HUES48 (cell line): ENCODE data around the gene CAMK2B.

Experiments used
- H3K27ac ChIP-seq: one replicate; pipeline ENCODE4 v1.7.0; 2013; ENCODE audit warnings: low read depth, low read length, inconsistent platforms
- H3K27me3 ChIP-seq: 2 replicates; pipeline ENCODE4 v1.6.1; 2013; ENCODE audit warnings: mild to moderate bottlenecking, low read length; ENCODE audit not compliant: control insufficient read depth, insufficient read depth
- H3K36me3 ChIP-seq: 2 replicates; pipeline ENCODE4 v1.6.1; 2013; ENCODE audit warnings: low read length; ENCODE audit not compliant: control insufficient read depth, insufficient read depth
- H3K4me1 ChIP-seq: 2 replicates; pipeline ENCODE4 v1.6.1; 2013; ENCODE audit warnings: mild to moderate bottlenecking, low read length; ENCODE audit not compliant: control insufficient read depth, insufficient read depth
- H3K4me3 ChIP-seq: 2 replicates; pipeline ENCODE4 v1.5.1; 2013; ENCODE audit warnings: mild to moderate bottlenecking, low read depth, low read length
- H3K9ac ChIP-seq: 2 replicates; pipeline ENCODE4 v1.6.1; 2013; ENCODE audit warnings: mild to moderate bottlenecking, low read depth, low read length, moderate library complexity
- H3K9me3 ChIP-seq: 2 replicates; pipeline ENCODE4 v1.6.1; 2013; ENCODE audit warnings: low read length; ENCODE audit not compliant: control insufficient read depth, insufficient read depth

Gene CAMK2B

GRCh38 chr7:44246396-44247113 lies 78.8 kb downstream of the CAMK2B start:
- H3K4me3 ChIP-seq, result no peak overlapping the region
- H3K4me1 ChIP-seq, result no peaks in the 10 kb centered on the region
- H3K27me3 ChIP-seq, result no peaks in the 10 kb centered on the region
- H3K9me3 ChIP-seq, result no peaks in the 10 kb centered on the region
- H3K36me3 ChIP-seq, result no peaks in the 10 kb centered on the region
- no peak overlapping the region for H3K9ac ChIP-seq
- H3K27ac ChIP-seq, result no peak overlapping the region

- Histone ChIP-seq H3K27me3 (no peaks in the 10 kb centered on the region), H3K9me3 (no peaks in the 10 kb centered on the region), H3K9ac (no peak overlapping the region), H3K4me1 (no peaks in the 10 kb centered on the region), H3K36me3 (no peaks in the 10 kb centered on the region), H3K27ac (no peak overlapping the region), H3K4me3 (no peak overlapping the region)
These were observed 81.1 kb downstream of the CAMK2B start for GRCh38 chr7:44244282-44244681.

DNA sequence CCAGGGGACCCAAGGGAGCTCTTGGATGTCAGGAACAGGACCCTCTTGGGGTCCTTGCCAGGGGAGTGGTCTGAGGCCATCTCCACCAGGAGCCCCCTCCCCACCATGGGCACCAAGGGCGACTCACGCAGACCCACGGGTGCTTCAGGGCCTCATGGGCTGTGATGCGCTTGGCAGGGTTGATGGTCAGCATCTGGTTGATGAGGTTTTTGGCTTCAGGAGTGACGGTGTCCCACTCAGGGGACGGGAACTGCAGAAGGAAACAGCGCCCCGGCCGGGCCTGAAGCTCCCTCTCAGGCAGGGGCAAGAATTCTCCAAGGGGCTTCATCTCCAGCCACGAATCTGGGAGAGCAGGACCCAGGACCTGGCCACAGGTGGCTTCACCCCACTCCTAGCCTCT lies 83.3 kb downstream of the CAMK2B start:
- Histone ChIP-seq H3K9me3 (no peaks in the 10 kb centered on the region), H3K4me1 (no peaks in the 10 kb centered on the region), H3K36me3 (no peaks in the 10 kb centered on the region), H3K27me3 (no peaks in the 10 kb centered on the region), H3K4me3 (no peak overlapping the region), H3K27ac (no peak overlapping the region), H3K9ac (no peak overlapping the region)

DNA sequence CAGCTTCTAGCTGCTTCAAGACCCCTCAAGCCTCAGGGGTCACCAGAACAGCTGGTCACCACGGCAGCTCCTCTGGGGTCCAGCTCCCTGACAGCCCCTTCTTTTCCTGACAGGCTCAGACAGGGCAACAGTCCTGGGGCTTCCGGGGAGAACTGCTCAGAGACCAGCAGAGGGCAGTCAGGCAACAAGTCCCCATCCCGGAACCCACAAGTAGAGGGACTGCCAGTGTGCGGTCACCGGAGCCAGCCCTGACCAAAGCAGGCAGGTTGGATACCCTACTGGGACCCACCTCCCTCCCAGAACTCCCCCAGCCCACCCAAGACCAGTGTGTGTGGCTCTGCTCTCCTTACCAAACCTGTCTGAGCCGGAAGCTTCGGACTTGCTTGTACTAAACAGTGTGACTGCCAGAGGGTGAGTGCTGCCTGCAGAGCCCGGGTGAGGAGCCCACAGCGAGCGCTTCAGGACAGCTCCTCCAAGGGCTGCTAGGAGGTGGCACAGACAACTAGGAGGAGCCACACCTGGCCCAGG lies 84.3 kb downstream of the CAMK2B start:
- Histone ChIP-seq H3K27me3 (no peaks in the 10 kb centered on the region), H3K27ac (no peak overlapping the region), H3K4me1 (no peaks in the 10 kb centered on the region; the same call in 1 of the 2 replicates), H3K9me3 (no peaks in the 10 kb centered on the region), H3K9ac (no peak overlapping the region), H3K36me3 (no peaks in the 10 kb centered on the region), H3K4me3 (no peak overlapping the region)

DNA sequence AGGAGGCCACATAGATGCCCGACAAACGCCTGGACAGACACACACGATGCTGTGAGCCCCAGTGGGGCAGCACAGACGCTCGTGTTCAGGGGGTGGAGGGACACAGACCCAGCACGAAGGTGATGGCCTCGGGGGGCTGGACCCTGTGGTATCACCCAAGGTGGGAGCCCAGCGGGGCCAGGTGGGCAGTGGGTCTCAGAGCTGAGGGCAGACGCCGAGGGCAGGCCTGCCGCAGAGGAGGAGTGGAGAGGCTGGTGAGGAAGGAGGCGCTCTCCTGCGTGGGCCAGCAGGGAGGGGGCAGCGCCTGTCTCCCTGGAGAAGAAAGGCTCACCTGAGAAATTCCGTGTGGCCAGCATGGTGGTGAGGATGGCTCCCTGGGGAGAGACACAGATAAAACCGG lies 85.0 kb downstream of the CAMK2B start:
- no peaks in the 10 kb centered on the region; the same call in 1 of the 2 replicates for H3K4me1 ChIP-seq
- no peak overlapping the region for H3K27ac ChIP-seq
- no peak overlapping the region for H3K4me3 ChIP-seq
- H3K9me3 ChIP-seq, result no peaks in the 10 kb centered on the region
- no peaks in the 10 kb centered on the region for H3K36me3 ChIP-seq
- H3K27me3 ChIP-seq, result no peaks in the 10 kb centered on the region
- H3K9ac ChIP-seq, result no peak overlapping the region

DNA sequence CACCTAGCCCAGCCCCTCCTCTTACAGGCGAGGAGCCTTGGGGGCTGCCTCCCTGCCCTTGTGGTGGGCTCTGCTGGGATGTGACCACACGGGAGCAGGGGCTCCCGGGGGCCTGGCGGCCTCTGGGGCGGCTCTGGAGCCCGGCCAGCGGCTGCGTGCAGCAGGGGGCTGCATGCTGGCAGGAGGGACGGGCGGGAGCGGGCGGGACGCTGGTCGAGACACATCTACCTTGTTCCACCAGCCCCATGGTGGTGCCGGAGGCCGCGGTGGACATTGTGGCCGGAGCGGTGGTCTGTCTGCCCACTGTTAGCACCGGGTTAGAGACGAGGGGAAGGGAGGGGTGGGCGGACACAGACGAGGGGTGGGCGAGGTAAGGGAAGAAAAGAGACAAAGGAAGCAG lies 86.0 kb downstream of the CAMK2B start:
- Histone ChIP-seq H3K9ac (no peak overlapping the region), H3K27me3 (no peaks in the 10 kb centered on the region), H3K27ac (no peak overlapping the region), H3K4me1 (no peaks in the 10 kb centered on the region; the same call in 1 of the 2 replicates), H3K4me3 (no peak overlapping the region), H3K36me3 (no peaks in the 10 kb centered on the region), H3K9me3 (no peaks in the 10 kb centered on the region)

GRCh38 chr7:44238116-44238695 lies 87.2 kb downstream of the CAMK2B start:
- H3K9ac ChIP-seq, result no peak overlapping the region
- H3K4me1 ChIP-seq, result no peaks in the 10 kb centered on the region; the same call in 1 of the 2 replicates
- no peak overlapping the region for H3K4me3 ChIP-seq
- H3K27me3 ChIP-seq, result no peaks in the 10 kb centered on the region
- no peaks in the 10 kb centered on the region for H3K9me3 ChIP-seq
- no peak overlapping the region for H3K27ac ChIP-seq
- H3K36me3 ChIP-seq, result no peaks in the 10 kb centered on the region

GRCh38 chr7:44237696-44238095 lies 87.7 kb downstream of the CAMK2B start:
- H3K9ac ChIP-seq, result no peak overlapping the region
- no peaks in the 10 kb centered on the region for H3K36me3 ChIP-seq
- no peaks in the 10 kb centered on the region; the same call in 1 of the 2 replicates for H3K4me1 ChIP-seq
- no peaks in the 10 kb centered on the region for H3K27me3 ChIP-seq
- H3K4me3 ChIP-seq, result no peak overlapping the region
- H3K9me3 ChIP-seq, result no peaks in the 10 kb centered on the region
- no peak overlapping the region for H3K27ac ChIP-seq

DNA sequence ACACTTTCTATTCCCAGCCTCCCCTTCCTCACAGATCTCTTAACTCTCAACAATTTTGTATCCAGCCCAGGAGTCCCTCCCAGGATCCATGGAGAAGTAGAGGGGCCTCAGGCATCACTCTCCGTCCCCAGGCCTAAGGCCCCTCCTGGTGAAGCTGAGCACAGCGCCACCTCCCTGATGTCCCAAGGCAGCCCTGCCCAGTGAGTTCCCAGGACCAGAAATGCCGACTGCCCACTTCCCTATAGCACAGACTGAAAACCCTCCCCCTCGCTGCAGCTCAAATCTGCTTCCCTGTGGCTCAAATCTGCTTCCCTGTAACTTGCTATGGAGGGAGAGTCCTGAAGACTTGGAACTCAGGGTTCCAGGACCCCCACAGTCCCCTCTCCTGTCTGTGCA lies 89.1 kb downstream of the CAMK2B start:
- H3K4me3 ChIP-seq, result no peak overlapping the region
- H3K36me3 ChIP-seq, result no peaks in the 10 kb centered on the region
- no peak overlapping the region for H3K9ac ChIP-seq
- no peak overlapping the region for H3K27ac ChIP-seq
- no peaks in the 10 kb centered on the region for H3K9me3 ChIP-seq
- H3K4me1 ChIP-seq, result no peaks in the 10 kb centered on the region; the same call in 1 of the 2 replicates
- H3K27me3 ChIP-seq, result no peaks in the 10 kb centered on the region

- H3K27ac ChIP-seq, result no peak overlapping the region
- H3K4me1 ChIP-seq, result no peaks in the 10 kb centered on the region; the same call in 1 of the 2 replicates
- H3K9ac ChIP-seq, result no peak overlapping the region
- H3K36me3 ChIP-seq, result no peaks in the 10 kb centered on the region
- H3K27me3 ChIP-seq, result no peaks in the 10 kb centered on the region
- no peaks in the 10 kb centered on the region for H3K9me3 ChIP-seq
- no peak overlapping the region for H3K4me3 ChIP-seq
These were observed 89.6 kb downstream of the CAMK2B start for GRCh38 chr7:44235582-44236332.

GRCh38 chr7:44235066-44235465 lies 90.3 kb downstream of the CAMK2B start:
- H3K4me3 ChIP-seq, result no peak overlapping the region
- no peak overlapping the region for H3K9ac ChIP-seq
- no peaks in the 10 kb centered on the region for H3K27me3 ChIP-seq
- no peaks in the 10 kb centered on the region; the same call in 1 of the 2 replicates for H3K4me1 ChIP-seq
- H3K9me3 ChIP-seq, result no peaks in the 10 kb centered on the region
- H3K27ac ChIP-seq, result no peak overlapping the region
- H3K36me3 ChIP-seq, result no peaks in the 10 kb centered on the region
